ENCODE results near the gene RNF220.

The RNF220 gene

DNA sequence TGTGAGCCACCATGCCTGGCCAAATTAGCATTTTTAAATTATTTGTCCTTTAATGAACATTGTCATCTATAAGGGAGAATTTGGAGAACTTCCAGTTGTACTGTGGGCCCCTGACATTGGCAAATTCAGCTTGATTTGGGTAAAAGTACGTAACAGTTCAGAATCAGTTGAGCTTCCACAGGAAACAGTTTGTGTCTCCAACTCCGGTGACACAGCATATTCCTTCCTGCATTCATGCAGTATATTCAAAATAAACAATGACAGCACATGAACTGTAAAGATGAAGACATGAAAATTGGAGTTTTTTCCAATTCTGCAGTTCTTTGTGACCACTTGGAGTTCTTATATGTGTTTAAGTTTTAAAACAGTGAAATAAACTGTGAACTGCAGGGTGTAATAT lies 28.2 kb downstream of the RNF220 start:
- no peak for DNase-seq (ENCODE audit: low read depth)
- TF ChIP-seq, protein P1, sequence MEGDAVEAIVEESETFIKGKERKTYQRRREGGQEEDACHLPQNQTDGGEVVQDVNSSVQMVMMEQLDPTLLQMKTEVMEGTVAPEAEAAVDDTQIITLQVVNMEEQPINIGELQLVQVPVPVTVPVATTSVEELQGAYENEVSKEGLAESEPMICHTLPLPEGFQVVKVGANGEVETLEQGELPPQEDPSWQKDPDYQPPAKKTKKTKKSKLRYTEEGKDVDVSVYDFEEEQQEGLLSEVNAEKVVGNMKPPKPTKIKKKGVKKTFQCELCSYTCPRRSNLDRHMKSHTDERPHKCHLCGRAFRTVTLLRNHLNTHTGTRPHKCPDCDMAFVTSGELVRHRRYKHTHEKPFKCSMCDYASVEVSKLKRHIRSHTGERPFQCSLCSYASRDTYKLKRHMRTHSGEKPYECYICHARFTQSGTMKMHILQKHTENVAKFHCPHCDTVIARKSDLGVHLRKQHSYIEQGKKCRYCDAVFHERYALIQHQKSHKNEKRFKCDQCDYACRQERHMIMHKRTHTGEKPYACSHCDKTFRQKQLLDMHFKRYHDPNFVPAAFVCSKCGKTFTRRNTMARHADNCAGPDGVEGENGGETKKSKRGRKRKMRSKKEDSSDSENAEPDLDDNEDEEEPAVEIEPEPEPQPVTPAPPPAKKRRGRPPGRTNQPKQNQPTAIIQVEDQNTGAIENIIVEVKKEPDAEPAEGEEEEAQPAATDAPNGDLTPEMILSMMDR (conservative IDR thresholded peaks at IDR 0.05; ENCODE audit: low read depth, low read length), result no peak
- H3K4me3 ChIP-seq (ENCODE audit: low read length), result no peak overlapping the region

DNA sequence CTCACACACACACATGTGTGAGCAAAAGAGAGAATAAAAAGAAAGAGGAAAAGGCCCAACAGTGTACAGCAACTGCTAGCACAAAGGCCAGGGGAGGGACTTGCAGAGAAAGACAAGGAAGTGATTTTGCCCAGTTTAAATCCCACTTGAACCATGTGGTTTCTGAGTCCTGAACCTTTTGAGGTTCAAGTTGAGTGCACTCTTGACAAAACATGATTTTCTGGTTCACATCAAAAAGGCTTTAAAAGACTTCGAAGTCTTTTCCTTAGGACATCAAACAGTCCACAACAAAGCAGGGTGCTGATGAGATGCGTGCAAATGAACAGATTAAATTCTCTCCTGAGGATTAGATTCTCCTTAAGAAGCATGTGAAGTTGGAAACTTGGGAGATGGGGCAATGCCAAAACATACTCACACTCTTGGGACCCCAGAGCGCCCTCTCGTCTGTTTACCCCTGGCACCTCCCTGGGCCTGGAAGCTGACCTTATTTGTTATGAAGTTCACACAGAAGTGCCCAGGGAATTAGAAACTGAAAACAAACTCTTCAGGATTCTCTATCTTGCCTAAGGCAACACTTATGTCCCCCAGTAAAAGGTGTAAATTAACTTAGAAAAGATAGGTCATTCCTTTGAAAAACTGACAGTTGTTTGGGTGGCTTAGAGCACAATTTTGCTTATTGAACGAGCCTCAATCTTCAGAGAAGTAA lies 31.5 kb downstream of the RNF220 start:
- TF ChIP-seq, protein P1 (conservative IDR thresholded peaks at IDR 0.05; ENCODE audit: low read depth, low read length), result no peak
- no peak overlapping the region for H3K4me3 ChIP-seq (ENCODE audit: low read length)

DNA sequence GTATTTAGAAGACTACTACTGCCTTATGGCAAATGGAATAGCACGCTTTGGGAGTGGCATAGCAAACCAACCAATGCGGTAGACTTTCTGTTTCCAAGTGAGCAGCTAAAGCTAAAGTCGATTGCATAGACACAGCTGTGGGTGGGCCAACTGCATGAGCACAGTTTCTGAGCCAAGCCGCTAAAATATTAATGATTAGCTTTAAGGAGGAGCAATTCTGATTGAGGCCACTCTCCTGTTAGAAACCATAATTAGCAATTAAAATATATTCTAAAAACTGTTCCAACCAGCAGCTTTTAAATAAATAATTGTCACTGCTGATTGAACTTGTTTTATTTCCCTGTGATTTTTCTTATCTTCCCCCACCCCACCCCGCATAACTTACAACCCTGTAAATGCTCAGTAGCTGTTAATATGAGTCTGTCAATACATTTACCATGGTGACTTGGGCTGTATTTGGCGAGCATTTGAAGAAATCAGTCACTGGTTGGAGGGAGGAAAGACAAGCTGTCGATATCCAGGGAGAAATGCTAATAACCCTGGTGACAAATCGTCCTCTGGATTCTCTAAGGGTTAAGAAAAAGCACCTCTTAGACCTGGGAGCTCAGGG lies 32.2 kb downstream of the RNF220 start:
- no peak overlapping the region for H3K4me3 ChIP-seq (ENCODE audit: low read length)
- DNase-seq (ENCODE audit: low read depth), result no peak
- TF ChIP-seq, protein P1 (conservative IDR thresholded peaks at IDR 0.05; ENCODE audit: low read depth, low read length), result no peak

More for the DNA sequence above, 31.5 kb downstream of the RNF220 start:
- DNase-seq (ENCODE audit: low read depth), result no peak

DNA sequence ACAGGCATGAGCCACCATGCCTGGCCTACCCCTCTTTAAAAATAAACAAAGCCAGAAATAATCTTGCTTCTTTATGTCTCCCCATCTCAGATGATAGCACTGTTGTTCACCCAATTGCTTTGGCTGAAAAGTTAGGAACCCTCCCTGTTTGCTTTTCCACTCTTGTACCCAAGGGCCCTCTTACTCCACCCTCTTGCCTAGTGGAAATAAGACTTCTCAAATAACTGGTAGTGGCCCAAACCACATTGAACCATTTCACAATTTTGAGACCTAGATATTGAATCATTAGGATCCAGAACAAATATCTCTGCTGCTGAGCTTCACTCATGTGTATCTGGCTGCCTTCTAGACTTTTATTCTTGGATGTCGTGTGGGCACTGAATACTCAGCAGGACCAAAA lies 37.7 kb downstream of the RNF220 start:
- DNase-seq (ENCODE audit: low read depth), result no peak
- TF ChIP-seq, protein P1 (conservative IDR thresholded peaks at IDR 0.05; ENCODE audit: low read depth, low read length), result no peak
- H3K4me3 ChIP-seq (ENCODE audit: low read length), result no peak overlapping the region

DNA sequence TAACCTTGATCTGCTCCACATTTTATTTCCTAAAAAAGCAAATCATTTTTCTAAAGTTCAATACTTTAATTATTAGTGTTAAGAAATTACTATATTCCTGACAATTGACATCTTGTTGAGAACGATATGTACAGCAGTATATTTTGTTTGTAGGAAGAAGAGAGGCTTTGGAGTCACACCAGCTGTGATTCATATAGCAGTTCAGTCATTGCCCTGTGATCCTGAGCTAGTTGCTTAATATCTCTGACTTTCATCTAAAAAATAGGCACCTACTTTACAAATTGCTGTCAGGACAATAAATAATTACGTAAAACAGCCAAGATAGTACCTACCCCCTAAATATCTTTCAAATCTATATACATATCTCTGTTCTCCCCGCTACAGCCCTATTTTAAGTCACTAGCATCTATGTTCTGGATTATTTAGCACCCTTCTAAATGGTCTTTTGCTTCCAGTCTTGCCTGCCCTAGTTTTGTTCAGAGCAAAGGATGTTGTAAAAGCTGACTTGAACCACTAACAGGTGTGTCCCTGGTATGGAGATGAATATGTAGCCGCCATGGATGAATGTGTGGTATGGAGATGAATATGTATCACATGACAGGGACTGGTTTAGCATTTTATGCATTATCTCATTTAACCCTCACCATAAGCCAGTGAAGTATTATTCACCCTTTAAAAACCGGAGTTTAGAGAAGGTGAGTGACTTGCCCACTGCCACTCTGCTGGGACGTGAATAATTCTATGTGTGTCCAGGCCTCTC lies 42.2 kb downstream of the RNF220 start:
- DNase-seq (ENCODE audit: low read depth), result no peak
- TF ChIP-seq, protein P1 (conservative IDR thresholded peaks at IDR 0.05; ENCODE audit: low read depth, low read length), result no peak
- H3K4me3 ChIP-seq (ENCODE audit: low read length), result no peak overlapping the region

DNA sequence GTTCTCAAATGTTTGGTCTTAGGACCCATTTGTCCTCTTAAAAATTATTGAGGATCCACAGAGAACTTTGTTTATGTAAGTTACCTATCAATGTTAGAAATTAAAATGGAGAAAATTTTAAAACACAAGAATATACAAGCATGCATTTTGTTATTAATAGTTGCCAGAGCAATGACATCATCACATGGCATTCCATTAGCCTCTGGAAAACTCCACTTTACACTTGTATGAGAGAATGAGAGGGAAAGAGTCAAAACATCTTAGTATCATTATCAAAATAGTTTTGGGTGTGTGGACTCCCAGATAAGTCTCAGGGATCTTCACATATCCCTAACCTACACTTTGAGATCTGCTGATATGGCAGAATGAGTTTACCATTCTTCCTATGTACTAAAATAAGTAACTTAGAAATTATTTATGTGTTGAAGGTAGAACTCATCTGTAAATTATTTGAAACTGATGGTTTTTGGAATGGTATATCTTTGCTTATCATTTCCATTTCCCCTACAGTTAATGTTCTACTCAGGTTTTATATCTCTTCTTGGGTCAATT lies 48.8 kb downstream of the RNF220 start:
- no peak for DNase-seq (ENCODE audit: low read depth)
- H3K4me3 ChIP-seq (ENCODE audit: low read length), result no peak overlapping the region
- TF ChIP-seq, protein P1 (conservative IDR thresholded peaks at IDR 0.05; ENCODE audit: low read depth, low read length), result no peak

All from retinal pigment epithelial cell (primary cell).